HepG2 (cell line): ENCODE measurements around the gene BMP6. TPM values are rescaled to one million over a fixed set of nuclear protein-coding genes. Genes with fewer than 3 reads are reported as not detected.
A peak's percentile ranks its signal among the peaks of the same experiment; 100 is the strongest.

Experiments used
- ATAC-seq: fragments of 200-7000 bp; cut with Tn5 transposase; 3 replicates; pipeline ENCODE4 v1.9.1; 2020; ENCODE audit warnings: mild to moderate bottlenecking, moderate library complexity
- BruUV-seq: library from RNA; stranded (reverse); fragments of 400-500 nt; replicated peaks from 2 replicates; lab custom pipeline; 2021; lab: Mats Ljungman, UMichigan
- CTCF ChIA-PET: fragments of 300-600 bp; formaldehyde crosslinking; extraction: SDS; loops from one replicate; lab custom pipeline; 2021; ENCODE audit warnings: low total read pairs, inconsistent platforms, low intra/inter-chr PET ratio; lab: Yijun Ruan, JAX
- POLR2A ChIA-PET: fragments of 350-600 bp; sonication (Branson Sonifier 250); formaldehyde crosslinking; loops from one replicate; lab custom pipeline; 2020; ENCODE audit warnings: antibody characterized with exemption, inconsistent platforms; lab: Yijun Ruan, JAX
- DNase-seq: peaks from one replicate; pipeline ENCODE4 v3.0.0-alpha.2; 2015; ENCODE audit warnings: low spot score
- FAIRE-seq: peaks from 3 replicates; lab custom pipeline; 2011; peaks lifted over from hg19 to GRCh38; lab: Jason Lieb, UNC
- H2AFZ ChIP-seq: one replicate; pipeline ENCODE4 v1.6.1; 2011; ENCODE audit warnings: low read length, inconsistent platforms
- H3K27ac ChIP-seq: fragments of 300-600 bp; 3 replicates; pipeline ENCODE4 v1.8.0; 2011; ENCODE audit warnings: mixed run types, mild to moderate bottlenecking, mixed read lengths, low read length, inconsistent platforms; ENCODE audit not compliant: insufficient read depth; ENCODE audit errors: extremely low read length
- H3K27me3 ChIP-seq, 2 experiments: fragments of 200-600 bp in 1 of 2; 2 replicates in 1 of 2; 3 replicates in 1 of 2; pipeline versions ENCODE4 v1.6.0 to v1.8.0; 2011; ENCODE audit warnings: low read length in 2 of 2, mild to moderate bottlenecking in 2 of 2, moderate library complexity in 2 of 2, inconsistent platforms in 1 of 2; ENCODE audit not compliant: insufficient read depth in 2 of 2, control insufficient read depth in 1 of 2
- H3K36me3 ChIP-seq, 2 experiments: fragments of 200-600 bp in 1 of 2; replicated peaks in 1 of 2; 2 replicates in 1 of 2; 3 replicates in 1 of 2; pipeline versions ENCODE4 v1.5.1 to v1.8.0; 2011; ENCODE audit warnings: low read length in 2 of 2, inconsistent platforms in 1 of 2; ENCODE audit not compliant: insufficient read depth in 2 of 2, control insufficient read depth in 1 of 2
- H3K4me1 ChIP-seq: 2 replicates; pipeline ENCODE4 v1.5.1; 2012; ENCODE audit warnings: low read length, inconsistent platforms; ENCODE audit not compliant: insufficient read depth
- H3K4me2 ChIP-seq: 2 replicates; pipeline ENCODE4 v1.6.0; 2011; ENCODE audit warnings: low read depth, low read length, inconsistent platforms
- H3K4me3 ChIP-seq, 3 experiments: fragments of 200-600 bp in 1 of 3; sonication (generic), shearing (Covaris generic) in 1 of 3; replicated peaks in 1 of 3; 2 replicates each; pipeline ENCODE4 v1.5.1; 2011 to 2016; ENCODE audit warnings: low read length in 3 of 3, inconsistent platforms in 2 of 3, low read depth in 2 of 3, mild to moderate bottlenecking in 2 of 3, control low read depth in 1 of 3, mixed read lengths in 1 of 3; ENCODE audit not compliant: insufficient read depth in 1 of 3
- H3K79me2 ChIP-seq: one replicate; pipeline ENCODE4 v1.6.1; 2011; ENCODE audit warnings: low read length, inconsistent platforms; ENCODE audit not compliant: insufficient read depth
- H3K9ac ChIP-seq: 2 replicates; pipeline ENCODE4 v1.6.0; 2011; ENCODE audit warnings: mild to moderate bottlenecking, low read depth, low read length, inconsistent platforms; ENCODE audit not compliant: insufficient read depth
- H3K9me3 ChIP-seq: 2 replicates; pipeline ENCODE4 v1.5.1; 2012; ENCODE audit warnings: mild to moderate bottlenecking, low read length
- H4K20me1 ChIP-seq: 2 replicates; pipeline ENCODE4 v1.6.0; 2011; ENCODE audit warnings: inconsistent platforms, mild to moderate bottlenecking, low read length, moderate library complexity; ENCODE audit not compliant: insufficient read depth
- RAD51 ChIP-seq: fragments of 450-650 bp; IDR thresholded peaks from 2 replicates; pipeline ENCODE4 v1.6.1; 2016; ENCODE audit warnings: borderline replicate concordance
- REL ChIP-seq: sonication (generic); formaldehyde crosslinking; conservative IDR thresholded peaks from 2 replicates; pipeline ENCODE4 v1.8.0; 2022; ENCODE audit warnings: mild to moderate bottlenecking, missing genetic modification reagents, moderate library complexity
- ZNF549 ChIP-seq: sonication (generic); formaldehyde crosslinking; IDR thresholded peaks from 2 replicates; pipeline ENCODE4 v1.5.0; 2020; ENCODE audit warnings: missing genetic modification reagents
- WGBS: methylation state at CpG from one replicate; pipeline ENCODE4 v1.1.6; 2017; ENCODE audit warnings: low lambda C conversion rate; 5-methylcytosine and 5-hydroxymethylcytosine counted together
- in situ Hi-C: cut with HindIII; loops from 2 replicates; pipeline ENCODE4 v1.10.0; 2017; ENCODE audit warnings: low pct_unique_long_range_greater_than_20kb; ENCODE audit not compliant: extremely low pct_ligation_motif_present
- intact Hi-C: fragments of 100-400 bp; cut with micrococcal nuclease; formaldehyde crosslinking; loops from one replicate; pipeline ENCODE4 v1.10.0; 2022; ENCODE audit not compliant: unreplicated experiment
- polyA plus RNA-seq, 8 experiments: library from polyadenylated mRNA; depleted of rRNA in 3 of 8; stranded (reverse) in 7 of 8; unstranded in 1 of 8; fragments of >200 nt; fragmentation: Illumina TruSeq in 4 of 8; extraction: Trizol in 4 of 8; gene quantifications; 2 replicates each; pipeline versions ENCODE4 v1.2.1 to v1.2.3, GENCODE V29; 2011 to 2016; ENCODE audit warnings: low read depth in 4 of 8, missing spikeins in 1 of 8, mixed read lengths in 1 of 8; ENCODE audit not compliant: insufficient read depth in 1 of 8
- total RNA-seq, 5 experiments: library from RNA; depleted of rRNA; stranded (reverse); fragments of >200 nt; fragmentation: Illumina TruSeq; extraction: Trizol; gene quantifications; 2 replicates each; pipeline ENCODE4 v1.2.3, GENCODE V29; 2016; ENCODE audit warnings: low read depth in 1 of 5
- TF ChIP-seq, protein P1 (sequence below), 2 experiments: sonication (generic) in 1 of 2; formaldehyde crosslinking in 1 of 2; IDR thresholded peaks; 2 replicates each; pipeline versions ENCODE4 v1.5.1 to v1.6.1; 2011 to 2020; ENCODE audit warnings: borderline replicate concordance in 1 of 2, low read depth in 1 of 2, low read length in 1 of 2, mild to moderate bottlenecking in 1 of 2, missing genetic modification reagents in 1 of 2, moderate library complexity in 1 of 2
- TF ChIP-seq, protein P2 (sequence below): sonication (generic); formaldehyde crosslinking; IDR thresholded peaks from 2 replicates; pipeline ENCODE4 v1.9.0; 2021; ENCODE audit warnings: missing genetic modification reagents, borderline replicate concordance

BMP6 gene
- total and polyA plus RNA-seq, 2 of the 13 experiments (the other 11 are each of a cell fraction or from before 2014, with no cell fraction given): 0.09 to 0.18 TPM

DNA sequence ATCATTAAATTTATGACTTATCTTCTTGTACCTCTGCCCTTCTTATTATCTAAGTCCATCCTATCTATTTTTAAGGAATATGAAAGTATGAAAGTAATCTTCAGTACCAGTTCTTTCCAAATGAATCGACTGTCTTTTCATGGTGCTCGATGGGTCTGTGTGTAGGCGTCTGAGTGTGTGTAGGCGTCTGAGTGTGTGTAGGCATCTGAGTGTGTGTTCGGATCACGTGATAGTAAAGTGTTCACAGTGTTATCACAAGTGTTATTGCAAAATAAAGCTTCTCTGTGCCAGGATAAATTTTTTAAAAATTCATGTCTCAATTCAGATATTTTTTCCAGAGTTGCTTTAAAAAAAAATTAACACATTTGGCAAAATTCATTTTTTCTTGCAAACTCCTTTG is 58.3 kb downstream of the BMP6 start:
- Histone ChIP-seq H4K20me1 (no peaks in the 10 kb centered on the region), H3K36me3 (no peaks in the 10 kb centered on the region), H3K27me3 (peaks cover 1 to 53% of the 10 kb centered on the region in 2 experiments; a peak in 4 of 5 replicates), H3K79me2 (no peaks in the 10 kb centered on the region), H3K27ac (no peak overlapping the region), H3K4me2 (no peak overlapping the region), H3K4me3 (no peak overlapping the region), H3K4me1 (no peaks in the 10 kb centered on the region), H3K9ac (no peak overlapping the region), H3K9me3 (no peaks in the 10 kb centered on the region), H2AFZ (no peak overlapping the region)
- DNase-seq (no peak), ATAC-seq (no peak), FAIRE-seq (no peak)
- no TSS peak for BruUV-seq
- ChIA-PET POLR2A (no interaction called here), CTCF (no interaction called here)
- intact Hi-C loops (no loop called here), in situ Hi-C loops (no loop called here)
- WGBS: 29% methylated on average over 6 of the region's 6 CpGs
- TF ChIP-seq RAD51: peak; percentile 73
- TF ChIP-seq, protein P1, sequence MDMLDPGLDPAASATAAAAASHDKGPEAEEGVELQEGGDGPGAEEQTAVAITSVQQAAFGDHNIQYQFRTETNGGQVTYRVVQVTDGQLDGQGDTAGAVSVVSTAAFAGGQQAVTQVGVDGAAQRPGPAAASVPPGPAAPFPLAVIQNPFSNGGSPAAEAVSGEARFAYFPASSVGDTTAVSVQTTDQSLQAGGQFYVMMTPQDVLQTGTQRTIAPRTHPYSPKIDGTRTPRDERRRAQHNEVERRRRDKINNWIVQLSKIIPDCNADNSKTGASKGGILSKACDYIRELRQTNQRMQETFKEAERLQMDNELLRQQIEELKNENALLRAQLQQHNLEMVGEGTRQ (IDR thresholded peaks at IDR 0.05; ENCODE audit: low read depth, low read length): peak; percentile 35; the same call in 1 of the 2 replicates
- TF ChIP-seq, protein P1 (CRISPR knock-in tag; IDR thresholded peaks at IDR 0.05; ENCODE audit: borderline replicate concordance): no peak
- TF ChIP-seq, protein P2, sequence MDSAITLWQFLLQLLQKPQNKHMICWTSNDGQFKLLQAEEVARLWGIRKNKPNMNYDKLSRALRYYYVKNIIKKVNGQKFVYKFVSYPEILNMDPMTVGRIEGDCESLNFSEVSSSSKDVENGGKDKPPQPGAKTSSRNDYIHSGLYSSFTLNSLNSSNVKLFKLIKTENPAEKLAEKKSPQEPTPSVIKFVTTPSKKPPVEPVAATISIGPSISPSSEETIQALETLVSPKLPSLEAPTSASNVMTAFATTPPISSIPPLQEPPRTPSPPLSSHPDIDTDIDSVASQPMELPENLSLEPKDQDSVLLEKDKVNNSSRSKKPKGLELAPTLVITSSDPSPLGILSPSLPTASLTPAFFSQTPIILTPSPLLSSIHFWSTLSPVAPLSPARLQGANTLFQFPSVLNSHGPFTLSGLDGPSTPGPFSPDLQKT: no peak
- TF ChIP-seq ZNF549 (CRISPR knock-in tag): no peak

DNA sequence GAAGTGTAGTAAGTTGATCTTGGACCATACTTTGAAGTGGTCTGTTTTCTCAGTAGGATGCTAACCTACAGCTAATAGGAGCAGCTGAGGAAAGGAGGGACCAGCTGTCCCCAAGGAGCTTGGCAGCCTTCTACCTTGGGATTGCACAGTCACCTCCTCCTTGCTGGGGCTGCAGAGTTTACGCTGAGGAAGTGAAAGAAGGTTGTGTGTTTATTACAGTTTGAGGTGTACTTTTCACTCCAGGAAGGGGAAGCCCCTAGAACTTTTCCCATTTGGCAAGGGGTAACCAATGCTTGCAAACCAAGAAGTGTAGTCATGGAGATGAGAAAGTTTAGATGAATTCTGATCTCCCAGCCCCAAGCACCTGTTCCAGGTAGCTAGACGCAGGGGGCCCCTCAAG is 58.8 kb downstream of the BMP6 start:
- Histone ChIP-seq H2AFZ (no peak overlapping the region), H3K27me3 (peaks cover 1 to 54% of the 10 kb centered on the region in 2 experiments; a peak in 4 of 5 replicates), H3K4me1 (no peaks in the 10 kb centered on the region), H3K36me3 (no peaks in the 10 kb centered on the region), H3K9me3 (no peaks in the 10 kb centered on the region), H3K4me2 (no peak overlapping the region), H3K27ac (no peak overlapping the region), H3K9ac (no peak overlapping the region), H4K20me1 (no peaks in the 10 kb centered on the region), H3K79me2 (no peaks in the 10 kb centered on the region), H3K4me3 (no peak overlapping the region)
- ChIA-PET CTCF (no interaction called here), POLR2A (no interaction called here)
- FAIRE-seq (no peak), DNase-seq (no peak), ATAC-seq (no peak)
- no TSS peak for BruUV-seq
- WGBS: 9% methylated on average over 2 of the region's 2 CpGs
- TF ChIP-seq REL (CRISPR knock-in tag): no peak
- intact Hi-C loops (no loop called here), in situ Hi-C loops (no loop called here)
